ENCODE measurements around the gene CFAP77.

DNA sequence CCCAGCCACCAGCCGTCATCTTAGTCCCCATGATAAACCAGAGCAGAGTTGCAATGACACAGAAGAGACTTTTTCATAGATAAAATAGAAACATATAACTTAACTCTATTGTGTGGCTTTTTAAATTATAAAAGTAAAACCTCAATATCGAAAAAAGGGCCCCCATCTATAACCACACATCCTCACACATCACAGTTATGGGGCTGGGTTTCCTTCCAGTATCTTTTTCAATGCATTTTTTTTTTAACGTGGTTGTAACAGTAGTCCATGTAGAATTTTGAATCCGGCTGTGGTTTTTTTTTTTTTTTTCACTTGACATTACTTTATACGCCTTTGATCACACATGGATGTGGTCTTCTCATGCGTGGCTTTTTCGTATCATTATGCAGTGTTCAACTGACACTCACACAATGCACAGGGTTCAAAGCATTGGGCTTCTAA lies 77.4 kb downstream of the CFAP77 start:
- no peak for TF ChIP-seq EZH2 (IDR thresholded peaks at IDR 0.05; ENCODE audit: insufficient read depth, low read length)
- TF ChIP-seq, protein P1, sequence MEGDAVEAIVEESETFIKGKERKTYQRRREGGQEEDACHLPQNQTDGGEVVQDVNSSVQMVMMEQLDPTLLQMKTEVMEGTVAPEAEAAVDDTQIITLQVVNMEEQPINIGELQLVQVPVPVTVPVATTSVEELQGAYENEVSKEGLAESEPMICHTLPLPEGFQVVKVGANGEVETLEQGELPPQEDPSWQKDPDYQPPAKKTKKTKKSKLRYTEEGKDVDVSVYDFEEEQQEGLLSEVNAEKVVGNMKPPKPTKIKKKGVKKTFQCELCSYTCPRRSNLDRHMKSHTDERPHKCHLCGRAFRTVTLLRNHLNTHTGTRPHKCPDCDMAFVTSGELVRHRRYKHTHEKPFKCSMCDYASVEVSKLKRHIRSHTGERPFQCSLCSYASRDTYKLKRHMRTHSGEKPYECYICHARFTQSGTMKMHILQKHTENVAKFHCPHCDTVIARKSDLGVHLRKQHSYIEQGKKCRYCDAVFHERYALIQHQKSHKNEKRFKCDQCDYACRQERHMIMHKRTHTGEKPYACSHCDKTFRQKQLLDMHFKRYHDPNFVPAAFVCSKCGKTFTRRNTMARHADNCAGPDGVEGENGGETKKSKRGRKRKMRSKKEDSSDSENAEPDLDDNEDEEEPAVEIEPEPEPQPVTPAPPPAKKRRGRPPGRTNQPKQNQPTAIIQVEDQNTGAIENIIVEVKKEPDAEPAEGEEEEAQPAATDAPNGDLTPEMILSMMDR (IDR thresholded peaks at IDR 0.05; ENCODE audit: insufficient read depth, low read depth, low read length): no peak
